ENCODE results near the gene MCTP1. TPM values are rescaled to one million over a fixed set of nuclear protein-coding genes. Genes with fewer than 3 reads are reported as not detected.

The MCTP1 gene
- total RNA-seq, 2 donors from 2014 or later: 22.1 to 256 TPM

GRCh38 chr5:94885931-94886330 is 399.0 kb downstream of the MCTP1 start:
- Histone ChIP-seq H3K36me3 (no peaks in the 10 kb centered on the region), H3K4me3 (no peak overlapping the region), H3K27me3 (replicated peaks; ENCODE audit: insufficient read depth) (no peaks in the 10 kb centered on the region), H3K9me3 (no peaks in the 10 kb centered on the region), H3K27ac (no peak overlapping the region), H3K4me1 (ENCODE audit: control insufficient read depth in 1 of 2, low read depth in 2 of 2) (no peaks in the 10 kb centered on the region)
- ATAC-seq (ENCODE audit: insufficient number of reproducible peaks, low FRiP score, low read depth): no peak
- TF ChIP-seq CTCF (IDR thresholded peaks at IDR 0.05): no peak
- DNase-seq (ENCODE audit: low spot score): no peak

DNA sequence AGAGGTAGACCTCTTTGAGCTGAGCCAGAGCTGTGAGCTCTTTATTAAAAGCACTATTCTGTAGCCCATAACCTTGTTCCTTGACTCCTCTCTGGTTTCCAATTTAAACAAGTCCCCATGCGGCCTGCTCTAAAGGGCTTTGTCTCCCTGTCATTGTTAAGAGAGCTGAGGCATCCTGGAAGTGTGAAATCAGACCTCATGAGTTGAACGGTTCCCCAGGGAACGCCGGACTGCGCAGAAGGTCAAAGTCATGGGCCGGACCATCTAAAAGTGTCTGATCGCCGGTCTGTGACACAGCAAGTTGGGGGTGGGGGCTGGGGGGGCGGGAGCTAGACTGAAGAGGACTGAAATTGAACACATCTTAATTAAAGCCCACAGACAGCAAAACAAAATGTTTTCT is 400.6 kb downstream of the MCTP1 start:
- no peak for TF ChIP-seq CTCF (IDR thresholded peaks at IDR 0.05)
- Histone ChIP-seq H3K9me3 (no peaks in the 10 kb centered on the region), H3K27ac (no peak overlapping the region), H3K27me3 (replicated peaks; ENCODE audit: insufficient read depth) (no peaks in the 10 kb centered on the region), H3K4me3 (no peak overlapping the region), H3K36me3 (no peaks in the 10 kb centered on the region), H3K4me1 (ENCODE audit: control insufficient read depth in 1 of 2, low read depth in 2 of 2) (no peaks in the 10 kb centered on the region)
- DNase-seq (ENCODE audit: low spot score): no peak
- no peak for ATAC-seq (ENCODE audit: insufficient number of reproducible peaks, low FRiP score, low read depth)

GRCh38 chr5:94872526-94872925 is 412.4 kb downstream of the MCTP1 start:
- Histone ChIP-seq H3K4me1 (ENCODE audit: control insufficient read depth in 1 of 2, low read depth in 2 of 2) (no peaks in the 10 kb centered on the region), H3K27ac (no peak overlapping the region), H3K36me3 (no peaks in the 10 kb centered on the region), H3K27me3 (replicated peaks; ENCODE audit: insufficient read depth) (no peaks in the 10 kb centered on the region), H3K4me3 (no peak overlapping the region), H3K9me3 (no peaks in the 10 kb centered on the region)
- ATAC-seq (ENCODE audit: insufficient number of reproducible peaks, low FRiP score, low read depth): no peak
- DNase-seq (ENCODE audit: low spot score): no peak
- no peak for TF ChIP-seq CTCF (IDR thresholded peaks at IDR 0.05)

DNA sequence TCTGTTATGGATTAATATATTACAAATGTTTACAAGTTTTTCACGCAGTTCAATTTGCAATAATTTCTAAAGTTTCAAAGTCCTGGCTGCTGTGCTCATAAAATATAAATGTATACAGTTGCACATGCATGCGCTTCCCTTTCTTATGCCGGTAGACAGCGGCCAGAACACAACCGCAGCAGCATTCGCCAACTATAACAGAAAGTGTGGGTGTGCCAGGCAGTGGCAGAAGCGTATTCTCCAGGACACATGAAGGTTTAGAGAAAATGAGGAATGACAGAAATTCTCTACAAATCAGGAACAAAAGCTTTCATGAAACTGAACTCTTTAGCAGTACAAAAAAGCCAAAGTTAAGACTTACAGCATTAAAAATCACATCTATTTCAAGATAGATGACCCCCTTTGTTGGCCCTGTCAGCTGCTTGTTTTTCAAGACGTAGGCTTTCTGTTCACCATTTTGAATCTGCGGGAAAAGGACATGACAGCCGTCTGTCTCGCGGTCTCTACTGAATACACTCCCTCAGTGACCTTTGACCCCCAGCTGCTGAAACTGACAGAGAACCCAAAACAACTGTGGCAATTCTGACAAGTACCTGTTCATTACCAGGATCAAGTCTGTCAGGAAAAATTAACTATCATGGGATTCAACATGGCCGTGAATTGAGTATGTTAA is 414.2 kb downstream of the MCTP1 start:
- H3K9me3 ChIP-seq: no peaks in the 10 kb centered on the region
- H3K36me3 ChIP-seq: no peaks in the 10 kb centered on the region
- no peak overlapping the region for H3K27ac ChIP-seq
- DNase-seq (ENCODE audit: low spot score): no peak
- no peak for TF ChIP-seq CTCF (IDR thresholded peaks at IDR 0.05)
- H3K4me3 ChIP-seq: no peak overlapping the region
- no peak for ATAC-seq (ENCODE audit: insufficient number of reproducible peaks, low FRiP score, low read depth)
- no peaks in the 10 kb centered on the region for H3K27me3 ChIP-seq (replicated peaks; ENCODE audit: insufficient read depth)
- H3K4me1 ChIP-seq (ENCODE audit: control insufficient read depth in 1 of 2, low read depth in 2 of 2): no peaks in the 10 kb centered on the region

DNA sequence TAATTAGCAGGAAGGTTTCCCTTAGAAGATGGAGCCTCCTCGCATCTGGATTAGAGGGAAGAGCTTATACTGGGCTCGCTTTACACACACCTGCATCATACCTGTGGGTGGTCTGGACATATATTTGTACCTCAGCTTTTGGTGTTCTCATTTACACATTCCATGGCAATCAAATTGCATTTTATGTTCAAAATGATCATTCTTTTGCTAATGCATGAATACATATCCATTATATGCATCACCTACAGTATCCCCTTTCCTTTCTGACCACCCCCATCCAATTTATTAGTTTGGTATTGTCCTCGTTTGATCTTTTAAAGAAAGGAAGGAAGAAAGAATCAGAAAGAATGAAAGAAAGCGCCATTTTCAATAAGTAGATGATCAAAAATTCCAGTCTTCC is 415.0 kb downstream of the MCTP1 start:
- no peaks in the 10 kb centered on the region for H3K9me3 ChIP-seq
- DNase-seq (ENCODE audit: low spot score) (no peak), ATAC-seq (ENCODE audit: insufficient number of reproducible peaks, low FRiP score, low read depth) (no peak)
- no peaks in the 10 kb centered on the region for H3K36me3 ChIP-seq
- no peaks in the 10 kb centered on the region for H3K27me3 ChIP-seq (replicated peaks; ENCODE audit: insufficient read depth)
- H3K4me1 ChIP-seq (ENCODE audit: control insufficient read depth in 1 of 2, low read depth in 2 of 2): no peaks in the 10 kb centered on the region
- H3K4me3 ChIP-seq: no peak overlapping the region
- no peak overlapping the region for H3K27ac ChIP-seq
- no peak for TF ChIP-seq CTCF (IDR thresholded peaks at IDR 0.05)
